ENCODE measurements around the gene DCTPP1. TPM values are rescaled to one million over a fixed set of nuclear protein-coding genes. Genes with fewer than 3 reads are reported as not detected.

The DCTPP1 gene
- polyA plus RNA-seq, 2 of the 4 experiments (the other 2 are of a cell fraction), result 105 to 121 TPM

GRCh38 chr16:30413112-30413806, 16.6 kb downstream of the DCTPP1 start:
- no peaks in the 10 kb centered on the region for H3K9me3 ChIP-seq
- FAIRE-seq (no peak), ATAC-seq (no peak), DNase-seq (ENCODE audit: low read depth in 1 of 2, low spot score in 1 of 2) (no peak)
- ChIA-PET CTCF (interaction anchor here (0.6 to 7.5 kb wide), 4 partner anchors 16 to 270 kb away, joined by 3 to 149 read pairs (median 4); partner anchors contain the start of gene ZNF48), POLR2A (no interaction called here)
- peaks cover 27% of the 10 kb centered on the region for H3K4me1 ChIP-seq
- H3K27ac ChIP-seq, result no peak overlapping the region
- no peak overlapping the region for H3K4me3 ChIP-seq
- no peak overlapping the region; the same call in 2 of the 3 replicates for H3K4me2 ChIP-seq
- WGBS (ENCODE audit: missing lambda C conversion rate), result 87% methylated on average over 6 of the region's 6 CpGs
- TF ChIP-seq ZFP36 (IDR thresholded peaks at IDR 0.05; ENCODE audit: borderline replicate concordance, partially characterized antibody) (no peak), RFX5 (IDR thresholded peaks at IDR 0.05) (no peak), USF2 (IDR thresholded peaks at IDR 0.05) (no peak), ATOH8 (CRISPR knock-in tag; IDR thresholded peaks at IDR 0.05; ENCODE audit: low read depth) (no peak), ZSCAN20 (CRISPR knock-in tag; IDR thresholded peaks at IDR 0.05) (no peak), MAX (IDR thresholded peaks at IDR 0.05) (no peak), BCL3 (IDR thresholded peaks at IDR 0.05) (no peak), SMC3 (IDR thresholded peaks at IDR 0.05) (no peak), CTCF (IDR thresholded peaks at IDR 0.05) (no peak), KDM5A (IDR thresholded peaks at IDR 0.05) (no peak), FOSL2 (IDR thresholded peaks at IDR 0.05) (no peak), FOSL2 (CRISPR knock-in tag; IDR thresholded peaks at IDR 0.05) (no peak), FOSB (CRISPR knock-in tag; IDR thresholded peaks at IDR 0.05) (no peak)

- WGBS (ENCODE audit: missing lambda C conversion rate), result 41% methylated on average over 15 of the region's 15 CpGs
- Histone ChIP-seq H3K4me3 (no peak overlapping the region), H3K4me2 (peak overlapping the region; percentile 44; the same call in 2 of the 3 replicates), H3K27ac (peak overlapping the region; percentile 8 to 66; a peak in 2 of 6 replicates), H3K9me3 (no peaks in the 10 kb centered on the region), H3K4me1 (peaks cover 30% of the 10 kb centered on the region)
- ATAC-seq, result peak; percentile 75 to 80
- DNase-seq (ENCODE audit: low read depth in 1 of 2, low spot score in 1 of 2), result peak; percentile 88 to 89
- ChIA-PET CTCF (interaction anchor here (0.6 to 7.5 kb wide), 41 partner anchors 10 to 1459 kb away, joined by 3 to 149 read pairs (median 4); partner anchors contain the start of genes DCTPP1, GDPD3, SEPTIN1 and TBX6), POLR2A (interaction anchor here (0.6 to 1.5 kb wide), 7 partner anchors 9 to 396 kb away, joined by 3 to 15 read pairs (median 3); partner anchors contain the start of genes ZNF48 and ZNF688)
- TF ChIP-seq FOSL2 (IDR thresholded peaks at IDR 0.05), result no peak
- TF ChIP-seq FOSL2 (CRISPR knock-in tag; IDR thresholded peaks at IDR 0.05), result no peak
- TF ChIP-seq SMC3 (IDR thresholded peaks at IDR 0.05), result peak; percentile 80
- TF ChIP-seq ELK1 (IDR thresholded peaks at IDR 0.05; ENCODE audit: low read depth, low read length), result no peak
- TF ChIP-seq RCOR1 (IDR thresholded peaks at IDR 0.05; ENCODE audit: low read depth, low read length), result 0 out of 2 replicates have a peak, but pooled peaks have one; percentile 6
- TF ChIP-seq CTCF (IDR thresholded peaks at IDR 0.05), result peak; percentile 92
- TF ChIP-seq RAD21 (conservative IDR thresholded peaks at IDR 0.05 in 1 of 2, IDR thresholded peaks at IDR 0.05 in 1 of 2), result peak; percentile 90 to 92
- peak; percentile 44 for TF ChIP-seq CHD2 (IDR thresholded peaks at IDR 0.05; ENCODE audit: low read length, partially characterized antibody)
- no peak for TF ChIP-seq USF2 (IDR thresholded peaks at IDR 0.05)
- FAIRE-seq, result no peak
Measured at GRCh38 chr16:30409125-30410060, 20.4 kb downstream of the DCTPP1 start.

Data from A549 (cell line).